Osteoblast (primary cell): ENCODE measurements around the gene SIDT1. TPM values are rescaled to one million over a fixed set of nuclear protein-coding genes. Genes with fewer than 3 reads are reported as not detected.
A peak's percentile ranks its signal among the peaks of the same experiment; 100 is the strongest.

ENCODE experiments used
- DNase-seq: peaks from one replicate; pipeline ENCODE4 v3.0.0; 2011; ENCODE audit warnings: low spot score, mixed read lengths; ENCODE audit not compliant: insufficient read length; ENCODE audit errors: missing footprints
- H2AFZ ChIP-seq: 2 replicates; pipeline ENCODE4 v1.6.0; 2011; ENCODE audit warnings: mild to moderate bottlenecking, low read length
- H3K27ac ChIP-seq: 2 replicates; pipeline ENCODE4 v1.5.1; 2011; ENCODE audit warnings: mild to moderate bottlenecking, low read depth, low read length, moderate library complexity
- H3K27me3 ChIP-seq: 2 replicates; pipeline ENCODE4 v1.6.0; 2012; ENCODE audit warnings: mild to moderate bottlenecking, control low read depth, inconsistent platforms, low read length, moderate library complexity; ENCODE audit not compliant: insufficient read depth
- H3K36me3 ChIP-seq: 2 replicates; pipeline ENCODE4 v1.5.1; 2011; ENCODE audit warnings: mild to moderate bottlenecking, low read length, control low read depth, moderate library complexity; ENCODE audit not compliant: insufficient read depth
- H3K4me1 ChIP-seq: 2 replicates; pipeline ENCODE4 v1.5.1; 2011; ENCODE audit warnings: mild to moderate bottlenecking, low read length, control low read depth, moderate library complexity; ENCODE audit not compliant: insufficient read depth
- H3K4me2 ChIP-seq: 2 replicates; pipeline ENCODE4 v1.6.0; 2011; ENCODE audit warnings: mild to moderate bottlenecking, low read length; ENCODE audit not compliant: insufficient read depth
- H3K4me3 ChIP-seq: fragments of 200-600 bp; sonication (generic); 3 replicates; pipeline ENCODE4 v1.5.1; 2012; ENCODE audit warnings: mild to moderate bottlenecking, low read length, inconsistent platforms; ENCODE audit not compliant: insufficient read depth
- H3K79me2 ChIP-seq: 2 replicates; pipeline ENCODE4 v1.6.0; 2012; ENCODE audit warnings: mild to moderate bottlenecking, low read length, control low read depth, inconsistent platforms; ENCODE audit not compliant: insufficient read depth
- H3K9me3 ChIP-seq: 2 replicates; pipeline ENCODE4 v1.5.1; 2011; ENCODE audit warnings: low read depth, low read length, control low read depth
- H4K20me1 ChIP-seq: 2 replicates; pipeline ENCODE4 v1.6.0; 2012; ENCODE audit warnings: mild to moderate bottlenecking, low read length, control low read depth; ENCODE audit not compliant: insufficient read depth
- CTCF ChIP-seq: IDR thresholded peaks from 2 replicates; pipeline ENCODE4 v1.5.1; 2011; ENCODE audit warnings: mild to moderate bottlenecking, low read depth, low read length, moderate library complexity; ENCODE audit errors: extremely low read depth
- total RNA-seq: library from RNA; depleted of rRNA; stranded (reverse); fragments of >200 nt; gene quantifications from 2 replicates; pipeline ENCODE4 v1.2.3, GENCODE V29; 2012

The SIDT1 gene
- total RNA-seq, 1 donor, result under 0.01 TPM

DNA sequence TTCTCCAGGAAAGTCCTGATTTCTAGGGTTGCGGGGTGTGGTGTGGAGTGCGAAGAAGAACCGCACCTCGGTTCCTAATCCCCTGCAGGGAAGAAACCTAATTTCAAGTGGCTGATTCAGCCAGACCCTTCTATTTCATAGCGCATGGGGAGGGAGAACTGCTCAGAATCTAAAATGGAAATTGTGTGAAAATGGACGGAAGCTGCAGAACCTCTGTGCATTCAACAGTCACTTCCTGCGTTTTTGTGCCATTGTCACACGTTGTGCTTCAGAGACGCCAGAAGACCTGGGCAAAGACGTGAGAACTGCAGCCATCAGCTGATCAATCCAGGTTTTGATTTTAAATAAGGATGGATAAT is 1.2 kb downstream of the SIDT1 start:
- Histone ChIP-seq H2AFZ (no peak overlapping the region), H4K20me1 (no peaks in the 10 kb centered on the region), H3K4me3 (peak overlapping the region; percentile 68), H3K36me3 (no peaks in the 10 kb centered on the region), H3K27me3 (peaks cover 61% of the 10 kb centered on the region), H3K27ac (no peak overlapping the region), H3K9me3 (no peaks in the 10 kb centered on the region), H3K79me2 (no peaks in the 10 kb centered on the region), H3K4me2 (peak overlapping the region; percentile 92), H3K4me1 (peaks cover 13% of the 10 kb centered on the region)
- no peak for TF ChIP-seq CTCF
- no peak for DNase-seq

DNA sequence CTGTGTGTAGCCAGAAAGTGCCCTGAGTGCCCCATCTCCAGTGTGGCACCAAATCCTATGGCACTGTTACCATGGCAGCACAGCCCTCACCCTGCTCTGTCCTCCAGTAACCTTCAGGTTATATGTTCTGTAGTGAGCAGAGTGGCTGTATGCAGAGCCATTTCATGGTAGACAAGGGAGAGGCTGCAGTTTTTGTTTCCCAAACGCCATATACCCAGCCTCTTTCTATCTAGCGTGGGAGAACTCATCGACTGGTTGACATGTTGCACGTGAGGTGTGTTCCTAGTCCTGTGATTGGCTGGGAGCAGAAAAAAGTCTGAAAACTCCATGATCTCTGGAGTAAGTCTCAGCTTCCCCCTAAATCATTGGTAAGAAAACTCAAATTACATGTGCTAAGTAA is 2.0 kb downstream of the SIDT1 start:
- Histone ChIP-seq H2AFZ (no peak overlapping the region), H3K27me3 (peaks cover 62% of the 10 kb centered on the region)
- no peak for TF ChIP-seq CTCF

DNA sequence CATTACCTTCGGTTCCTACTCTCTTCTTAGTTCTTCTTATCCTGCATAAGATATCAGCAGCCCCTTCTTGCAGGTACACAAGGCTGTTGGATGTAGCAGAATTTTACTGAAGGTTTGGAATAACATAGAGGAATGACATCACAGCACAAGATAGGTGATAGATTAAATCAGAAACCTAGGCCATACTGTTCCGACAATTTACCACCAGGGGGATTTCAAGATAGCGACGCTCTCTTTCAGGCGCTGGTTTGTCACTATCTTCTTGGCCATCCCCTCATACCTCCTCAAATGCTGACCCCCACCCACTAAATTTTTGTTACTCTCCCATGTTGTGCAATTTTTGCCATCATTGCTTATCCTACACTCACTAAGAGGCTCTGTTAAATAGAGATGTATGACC is 3.5 kb downstream of the SIDT1 start:
- peaks cover 53% of the 10 kb centered on the region for H3K27me3 ChIP-seq
- H2AFZ ChIP-seq, result no peak overlapping the region
- TF ChIP-seq CTCF, result peak; percentile 11
- no peaks in the 10 kb centered on the region for H3K36me3 ChIP-seq
- H3K9me3 ChIP-seq, result no peaks in the 10 kb centered on the region
- no peaks in the 10 kb centered on the region for H4K20me1 ChIP-seq
- H3K79me2 ChIP-seq, result no peaks in the 10 kb centered on the region
- peak; percentile 29 for DNase-seq
- no peak overlapping the region for H3K27ac ChIP-seq
- H3K4me3 ChIP-seq, result no peak overlapping the region
- peaks cover 13% of the 10 kb centered on the region for H3K4me1 ChIP-seq
- H3K4me2 ChIP-seq, result no peak overlapping the region

More for the DNA sequence above, 2.0 kb downstream of the SIDT1 start:
- Histone ChIP-seq H3K4me3 (no peak overlapping the region), H3K27ac (no peak overlapping the region), H3K9me3 (no peaks in the 10 kb centered on the region), H3K4me1 (peaks cover 13% of the 10 kb centered on the region), H4K20me1 (no peaks in the 10 kb centered on the region), H3K4me2 (no peak overlapping the region), H3K79me2 (no peaks in the 10 kb centered on the region), H3K36me3 (no peaks in the 10 kb centered on the region)
- DNase-seq, result no peak

DNA sequence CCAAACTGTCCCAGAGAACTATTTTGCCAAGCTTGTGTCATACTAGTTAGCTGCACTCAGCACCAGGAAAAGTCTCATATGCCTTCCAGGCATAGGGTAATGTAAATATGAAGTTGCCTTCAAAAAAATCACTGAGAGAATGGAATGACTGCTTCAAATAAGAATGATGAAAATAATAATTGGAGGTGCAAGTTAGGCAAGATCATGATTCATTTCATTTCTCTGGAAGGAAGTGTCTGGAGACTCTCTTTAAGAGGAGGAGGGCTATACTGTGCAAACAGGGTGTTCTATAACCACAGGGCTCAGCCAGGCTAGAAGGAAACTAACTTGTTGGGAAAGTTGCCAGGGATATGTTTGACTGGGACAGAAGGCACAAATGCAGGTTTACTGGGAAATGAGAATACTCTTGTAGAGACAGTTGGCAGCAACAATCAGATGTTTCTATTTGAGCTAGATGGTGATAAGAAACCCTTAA is 4.3 kb downstream of the SIDT1 start:
- DNase-seq, result peak; percentile 32
- no peak for TF ChIP-seq CTCF
- Histone ChIP-seq H2AFZ (no peak overlapping the region), H3K4me2 (no peak overlapping the region), H3K4me1 (peaks cover 13% of the 10 kb centered on the region), H4K20me1 (no peaks in the 10 kb centered on the region), H3K4me3 (no peak overlapping the region), H3K27me3 (peaks cover 46% of the 10 kb centered on the region), H3K79me2 (no peaks in the 10 kb centered on the region), H3K36me3 (no peaks in the 10 kb centered on the region), H3K27ac (no peak overlapping the region), H3K9me3 (no peaks in the 10 kb centered on the region)
